ELR (cell line): ENCODE data around the gene ANTKMT.

Experiments used
- DNase-seq: peaks from one replicate; pipeline ENCODE4 v3.0.0-alpha.2; 2015; ENCODE audit warnings: low read depth

Gene ANTKMT

GRCh38 chr16:720990-721764 is at the start of gene ANTKMT:
ANTKMT (plus strand) TSS chr16:721146; CDS start chr16:721275, 129 bp downstream.
- DNase-seq = peak; percentile 73

- DNase-seq = no peak
Observed at GRCh38 chr16:671353-672131, 49.4 kb upstream of the ANTKMT start.

DNA sequence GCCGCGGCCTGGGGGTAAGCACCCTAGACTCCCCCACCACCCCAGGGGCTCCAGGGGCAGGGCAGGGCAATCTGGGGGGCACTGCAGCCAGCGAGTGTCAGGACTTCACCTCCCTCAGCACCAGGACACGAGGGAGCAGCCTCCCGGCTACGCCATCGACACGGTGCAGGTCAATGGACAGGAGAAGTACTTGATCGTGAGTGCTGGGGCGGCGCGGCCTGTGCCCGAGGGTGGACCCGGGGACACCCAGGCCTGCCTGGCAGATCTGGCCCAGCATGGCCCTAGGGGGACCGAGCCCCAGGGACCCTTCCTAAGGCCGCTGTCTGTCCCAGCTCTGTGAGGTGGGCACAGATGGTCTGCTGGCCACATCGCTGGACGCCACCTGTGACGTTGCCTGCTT is 48.6 kb upstream of the ANTKMT start:
- no peak for DNase-seq

- DNase-seq = no peak
Observed at GRCh38 chr16:672851-673250, 48.1 kb upstream of the ANTKMT start.

- no peak for DNase-seq
Observed at GRCh38 chr16:673399-673991, 47.5 kb upstream of the ANTKMT start.

DNA sequence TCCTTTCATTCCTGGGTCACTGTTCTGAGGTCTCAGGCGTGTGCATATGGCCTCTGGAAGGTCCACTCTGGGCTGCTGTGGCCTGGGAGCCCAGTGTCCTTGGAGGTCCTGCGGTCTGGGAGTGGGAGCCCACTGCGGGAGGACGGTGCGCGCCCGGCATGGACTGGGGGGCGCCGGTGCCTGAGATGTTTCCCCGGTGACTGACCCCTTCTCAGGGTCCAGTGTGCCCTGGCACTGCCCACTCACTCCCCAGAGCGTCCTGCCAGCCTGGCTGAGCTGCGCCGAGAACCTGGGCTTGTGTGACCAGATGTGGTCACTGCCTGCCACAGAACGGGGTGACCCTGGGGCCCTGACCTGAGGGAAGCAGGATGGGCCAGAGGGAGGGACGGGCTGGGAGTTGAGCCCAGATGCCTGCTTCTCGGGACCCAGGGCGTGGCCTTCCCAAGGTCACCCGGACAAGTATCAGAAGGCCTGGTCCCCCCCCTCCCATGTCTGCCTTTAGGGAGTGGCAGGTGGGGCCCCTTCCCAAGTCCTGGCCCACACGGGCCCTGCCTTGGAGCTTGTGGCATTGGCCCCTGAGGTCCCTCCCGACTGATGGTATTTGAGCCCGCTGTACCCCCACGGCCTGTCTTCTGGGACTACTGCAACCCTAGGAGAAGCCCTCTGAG is 46.6 kb upstream of the ANTKMT start:
- DNase-seq = no peak

- peak; percentile 46 for DNase-seq
Observed at GRCh38 chr16:674968-675883, 45.7 kb upstream of the ANTKMT start, which contains the start of gene RHBDL1. RHBDL1 (plus strand) TSS chr16:675671; CDS start chr16:675791, 120 bp downstream.

GRCh38 chr16:675884-676564 is 44.9 kb upstream of the ANTKMT start:
- DNase-seq = no peak

GRCh38 chr16:676565-676902 is 44.4 kb upstream of the ANTKMT start:
- DNase-seq = no peak

DNA sequence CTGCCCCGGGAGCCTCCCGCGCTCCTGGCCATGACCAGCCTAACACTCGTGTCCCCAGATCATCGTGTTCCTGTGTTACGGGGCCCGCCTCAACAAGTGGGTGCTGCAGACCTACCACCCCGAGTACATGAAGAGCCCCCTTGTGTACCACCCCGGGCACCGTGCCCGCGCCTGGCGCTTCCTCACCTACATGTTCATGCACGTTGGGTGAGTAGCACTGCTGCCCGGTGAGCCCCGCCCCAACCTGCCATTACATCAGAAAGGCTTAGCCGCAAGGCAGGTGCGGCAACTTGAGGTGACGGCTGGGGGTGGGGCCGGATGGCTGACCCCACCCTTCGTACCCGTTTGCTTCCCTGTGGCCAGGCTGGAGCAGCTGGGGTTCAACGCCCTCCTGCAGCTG is 44.0 kb upstream of the ANTKMT start:
- no peak for DNase-seq

- DNase-seq = no peak
Observed at GRCh38 chr16:677316-678190, 43.4 kb upstream of the ANTKMT start.

DNA sequence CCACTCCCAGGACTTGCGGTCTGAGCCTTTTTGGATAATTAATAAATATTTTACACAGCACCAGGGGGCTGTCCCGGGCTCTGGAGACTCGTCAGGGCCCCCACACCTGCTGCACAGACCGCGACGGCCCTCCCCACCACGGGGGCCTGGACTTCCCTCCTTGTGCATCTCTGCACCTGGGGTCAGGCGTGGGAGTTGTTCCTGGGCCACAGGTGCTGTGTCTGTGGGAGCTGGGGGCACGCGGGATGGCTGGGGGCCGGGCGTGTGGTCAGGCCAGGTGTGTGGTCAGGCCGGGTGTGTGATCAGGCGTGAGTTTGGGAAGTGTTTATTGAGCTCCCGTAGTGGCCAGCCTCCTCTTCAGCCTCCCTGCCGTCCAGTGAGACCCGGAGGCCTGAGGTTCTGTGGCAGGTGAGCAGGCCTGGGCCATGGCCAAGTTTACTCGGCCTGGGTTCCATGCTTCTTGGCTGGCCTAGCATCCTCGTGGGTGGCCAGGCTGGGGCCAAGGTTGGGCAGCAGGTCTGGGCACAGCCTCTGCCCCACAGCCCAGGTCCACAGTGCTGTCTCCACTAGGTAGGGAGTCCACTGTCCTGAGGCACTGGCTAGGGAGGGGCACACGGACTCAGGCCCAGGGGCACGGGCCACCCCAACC is 42.6 kb upstream of the ANTKMT start:
- DNase-seq = no peak

DNA sequence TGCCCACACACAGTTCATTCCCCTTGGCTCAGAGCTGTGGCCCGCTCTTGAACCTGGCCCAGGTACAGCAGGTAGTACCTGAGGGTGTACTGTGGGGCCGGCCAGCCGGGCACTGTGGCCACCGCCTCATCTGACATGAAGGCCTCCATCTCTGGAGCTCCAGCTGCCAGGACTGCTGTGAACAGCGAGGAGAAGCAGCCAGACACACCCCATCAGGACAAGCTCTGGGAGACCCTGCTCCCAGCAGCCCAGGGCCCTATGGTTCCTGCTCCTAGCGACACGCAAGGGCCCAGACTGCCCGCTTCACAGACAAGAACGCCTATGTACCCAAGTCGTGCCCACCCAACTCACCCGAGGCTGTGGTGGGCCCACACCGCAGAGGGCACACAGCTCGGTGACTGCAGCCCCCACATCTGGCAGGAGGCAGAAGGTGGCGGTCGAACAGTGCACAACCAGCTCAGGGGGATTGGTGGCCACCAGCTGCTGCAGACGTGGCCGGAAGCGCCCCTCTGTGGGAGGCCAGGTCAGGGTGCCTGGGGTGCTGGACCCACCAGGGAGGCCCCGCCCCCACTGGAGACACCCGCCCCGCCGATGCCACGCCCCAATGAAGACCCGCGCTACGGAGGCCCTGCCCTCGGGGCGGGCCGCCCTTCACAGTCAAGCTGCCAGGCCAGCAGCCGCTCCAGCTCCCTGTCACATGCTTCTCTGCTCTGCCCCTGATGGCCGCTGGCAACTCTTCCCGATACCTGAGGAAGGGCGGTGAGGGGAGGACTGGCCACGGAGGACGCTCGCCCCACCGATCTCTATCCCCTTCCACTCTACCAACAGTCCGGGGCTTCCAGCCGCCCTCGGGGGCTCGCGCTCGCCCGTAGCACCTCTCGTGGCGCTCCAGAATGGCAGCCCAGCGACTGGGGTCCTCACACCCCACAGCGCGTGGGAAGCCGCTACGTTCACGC is 41.8 kb upstream of the ANTKMT start:
- DNase-seq = peak; percentile 52

DNA sequence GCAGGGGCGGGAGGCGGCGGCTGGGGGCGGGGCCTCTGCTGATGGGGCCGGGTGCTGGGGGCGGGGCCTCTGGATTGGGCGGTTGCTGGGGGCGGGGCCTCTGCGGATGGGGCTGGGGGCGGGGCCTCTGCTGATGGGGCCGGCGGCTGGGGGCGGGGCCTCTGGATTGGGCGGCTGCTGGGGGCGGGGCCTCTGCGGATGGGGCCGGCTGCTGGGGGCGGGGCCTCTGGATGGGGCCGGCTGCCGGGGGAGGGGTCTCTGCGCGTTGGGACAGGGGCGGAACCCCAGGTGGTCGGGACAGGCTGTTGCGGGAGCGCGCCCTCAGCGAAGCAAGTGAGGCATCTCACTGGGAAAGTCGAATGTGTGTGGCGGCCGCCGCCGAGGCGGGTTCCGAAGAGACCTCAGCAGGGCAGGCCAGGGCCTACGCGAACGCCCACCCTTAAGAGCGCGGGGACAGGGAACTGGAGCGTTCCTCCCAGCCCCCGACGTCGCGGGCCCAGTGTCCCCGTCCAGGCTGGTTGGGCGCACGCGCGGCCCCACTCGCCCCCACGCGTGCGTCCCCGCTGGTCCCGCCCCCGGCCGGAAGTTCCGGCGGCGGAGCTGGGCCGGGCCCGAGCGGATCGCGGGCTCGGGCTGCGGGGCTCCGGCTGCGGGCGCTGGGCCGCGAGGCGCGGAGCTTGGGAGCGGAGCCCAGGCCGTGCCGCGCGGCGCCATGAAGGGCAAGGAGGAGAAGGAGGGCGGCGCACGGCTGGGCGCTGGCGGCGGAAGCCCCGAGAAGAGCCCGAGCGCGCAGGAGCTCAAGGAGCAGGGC is 40.9 kb upstream of the ANTKMT start, which contains the start of gene STUB1:
STUB1 (plus strand) TSS at position 597 of the 811 bp plus-strand sequence; CDS start at position 713, 116 bp downstream.
- DNase-seq = peak; percentile 83

DNA sequence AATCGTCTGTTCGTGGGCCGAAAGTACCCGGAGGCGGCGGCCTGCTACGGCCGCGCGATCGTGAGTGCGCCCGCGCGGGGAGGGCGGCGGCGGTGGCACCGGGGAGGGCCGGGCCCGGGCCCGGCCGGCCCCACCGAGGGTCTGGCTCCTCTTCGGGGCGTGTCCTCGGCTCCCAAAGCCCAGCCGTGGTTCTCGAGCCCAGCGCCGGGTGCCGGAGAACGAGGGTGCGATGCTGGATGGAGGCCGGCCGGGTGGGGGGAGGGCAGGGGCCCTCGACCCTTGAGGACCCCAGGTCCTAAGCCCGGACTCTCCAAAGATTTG is 40.4 kb upstream of the ANTKMT start:
- DNase-seq = no peak

DNA sequence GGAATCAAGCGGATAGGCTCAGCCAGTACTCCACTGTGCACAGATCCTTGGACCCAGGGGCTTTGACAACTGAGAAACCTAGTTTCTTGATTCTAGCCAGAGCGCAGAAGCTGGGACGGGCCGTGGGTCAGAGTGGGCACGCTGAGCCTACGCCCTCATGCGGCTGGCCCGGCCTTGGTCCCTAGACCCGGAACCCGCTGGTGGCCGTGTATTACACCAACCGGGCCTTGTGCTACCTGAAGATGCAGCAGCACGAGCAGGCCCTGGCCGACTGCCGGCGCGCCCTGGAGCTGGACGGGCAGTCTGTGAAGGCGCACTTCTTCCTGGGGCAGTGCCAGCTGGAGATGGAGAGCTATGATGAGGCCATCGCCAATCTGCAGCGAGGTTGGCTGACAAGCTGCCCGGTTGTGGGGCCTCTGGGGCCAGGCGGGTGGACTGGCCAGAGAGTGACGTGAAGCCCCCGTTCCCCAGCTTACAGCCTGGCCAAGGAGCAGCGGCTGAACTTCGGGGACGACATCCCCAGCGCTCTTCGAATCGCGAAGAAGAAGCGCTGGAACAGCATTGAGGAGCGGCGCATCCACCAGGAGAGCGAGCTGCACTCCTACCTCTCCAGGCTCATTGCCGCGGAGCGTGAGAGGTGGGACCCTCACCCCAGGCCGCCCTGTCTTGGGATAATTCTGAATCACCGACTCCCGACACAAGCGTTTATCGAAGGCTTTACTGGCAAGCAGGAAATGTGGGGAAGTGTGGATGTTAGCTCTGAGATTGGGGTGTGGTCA is 39.8 kb upstream of the ANTKMT start:
- DNase-seq = peak; percentile 52
